ENCODE results near the gene NBAS.

The NBAS gene

GRCh38 chr2:15533860-15534480, 27.2 kb downstream of the NBAS start:
- H3K27me3 ChIP-seq (ENCODE audit: control insufficient read depth in 1 of 2, insufficient read depth in 1 of 2, low read length in 2 of 2): no peaks in the 10 kb centered on the region
- H2BK5ac ChIP-seq (ENCODE audit: low read depth, low read length, poor library complexity, severe bottlenecking): no peak overlapping the region
- H4K91ac ChIP-seq (ENCODE audit: low read length): no peak overlapping the region
- H2BK120ac ChIP-seq (ENCODE audit: low read depth, low read length): no peak overlapping the region
- no peak overlapping the region for H2AFZ ChIP-seq (ENCODE audit: low read depth, low read length)
- H2BK15ac ChIP-seq (ENCODE audit: low read depth, poor library complexity, severe bottlenecking): no peak overlapping the region
- H3K4me1 ChIP-seq (ENCODE audit: control insufficient read depth, insufficient read depth, low read depth, low read length): no peaks in the 10 kb centered on the region
- peaks cover 16% of the 10 kb centered on the region for H3K79me1 ChIP-seq (replicated peaks; ENCODE audit: low read length, poor library complexity, severe bottlenecking)
- WGBS: 100% methylated on average over 2 of the region's 5 CpGs
- H2AK5ac ChIP-seq (ENCODE audit: low read length, severe bottlenecking): no peak overlapping the region
- H3K4ac ChIP-seq (ENCODE audit: low read depth in 1 of 2, low read length in 2 of 2): no peak overlapping the region
- H3K4me2 ChIP-seq (ENCODE audit: low read length, poor library complexity, severe bottlenecking): no peak overlapping the region
- H4K8ac ChIP-seq (ENCODE audit: low read length): no peak overlapping the region
- no peak overlapping the region for H3K18ac ChIP-seq (ENCODE audit: low read depth in 1 of 2, low read length in 2 of 2)
- H3K4me3 ChIP-seq (ENCODE audit: insufficient read depth in 1 of 2, low read depth in 1 of 2, low read length in 2 of 2): no peak overlapping the region
- H3K14ac ChIP-seq (ENCODE audit: low read length in 2 of 2): no peak overlapping the region
- H3K36me3 ChIP-seq (ENCODE audit: control insufficient read depth in 1 of 2, insufficient read depth in 2 of 2, low read depth in 1 of 2, low read length in 2 of 2): peaks cover 2 to 57% of the 10 kb centered on the region in 2 experiments
- H3K9ac ChIP-seq (ENCODE audit: low read length): no peak overlapping the region
- DNase-seq: no peak
- no peak overlapping the region for H2BK12ac ChIP-seq (ENCODE audit: low read length in 2 of 2)
- H3K9me3 ChIP-seq (ENCODE audit: control insufficient read depth, low read length): no peaks in the 10 kb centered on the region
- no peak overlapping the region for H3K27ac ChIP-seq (ENCODE audit: low read length, poor library complexity, severe bottlenecking)
- H3K23ac ChIP-seq (ENCODE audit: low read length in 2 of 2): no peak overlapping the region

DNA sequence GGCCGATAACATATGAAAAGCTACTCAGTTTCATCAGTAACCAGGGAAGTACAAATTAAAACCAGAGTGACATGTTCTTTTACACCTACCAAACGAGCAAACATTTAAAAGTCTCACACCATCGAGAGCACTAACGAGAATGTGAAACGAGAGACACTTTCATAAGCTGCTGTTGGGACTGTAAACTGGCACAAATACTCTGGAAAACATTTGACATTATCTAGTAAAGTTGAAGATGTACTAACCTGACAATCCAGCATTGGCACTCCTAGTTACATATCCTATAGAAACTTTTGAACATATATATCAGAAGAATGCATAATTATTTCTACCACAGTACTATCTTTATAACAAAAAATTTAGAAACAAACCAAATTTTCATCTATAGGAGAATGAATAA, 28.1 kb downstream of the NBAS start:
- Histone ChIP-seq H2AK5ac (ENCODE audit: low read length, severe bottlenecking) (no peak overlapping the region), H3K4me2 (ENCODE audit: low read length, poor library complexity, severe bottlenecking) (no peak overlapping the region), H4K8ac (ENCODE audit: low read length) (no peak overlapping the region), H3K79me1 (replicated peaks; ENCODE audit: low read length, poor library complexity, severe bottlenecking) (peaks cover 18% of the 10 kb centered on the region), H3K18ac (ENCODE audit: low read depth in 1 of 2, low read length in 2 of 2) (no peak overlapping the region), H3K14ac (ENCODE audit: low read length in 2 of 2) (no peak overlapping the region), H3K4ac (ENCODE audit: low read depth in 1 of 2, low read length in 2 of 2) (no peak overlapping the region), H2BK120ac (ENCODE audit: low read depth, low read length) (no peak overlapping the region), H2BK15ac (ENCODE audit: low read depth, poor library complexity, severe bottlenecking) (no peak overlapping the region), H2AFZ (ENCODE audit: low read depth, low read length) (no peak overlapping the region), H3K36me3 (ENCODE audit: control insufficient read depth in 1 of 2, insufficient read depth in 2 of 2, low read depth in 1 of 2, low read length in 2 of 2) (peaks cover 2 to 52% of the 10 kb centered on the region in 2 experiments), H3K27me3 (ENCODE audit: control insufficient read depth in 1 of 2, insufficient read depth in 1 of 2, low read length in 2 of 2) (no peaks in the 10 kb centered on the region), H3K9me3 (ENCODE audit: control insufficient read depth, low read length) (no peaks in the 10 kb centered on the region), H3K9ac (ENCODE audit: low read length) (no peak overlapping the region), H3K4me3 (ENCODE audit: insufficient read depth in 1 of 2, low read depth in 1 of 2, low read length in 2 of 2) (no peak overlapping the region), H3K27ac (ENCODE audit: low read length, poor library complexity, severe bottlenecking) (no peak overlapping the region), H3K23ac (ENCODE audit: low read length in 2 of 2) (no peak overlapping the region), H4K91ac (ENCODE audit: low read length) (no peak overlapping the region), H3K4me1 (ENCODE audit: control insufficient read depth, insufficient read depth, low read depth, low read length) (no peaks in the 10 kb centered on the region), H2BK12ac (ENCODE audit: low read length in 2 of 2) (no peak overlapping the region), H2BK5ac (ENCODE audit: low read depth, low read length, poor library complexity, severe bottlenecking) (no peak overlapping the region)
- no peak for DNase-seq
- 100% methylated on average over 1 of the region's 5 CpGs for WGBS

- no peak overlapping the region for H2AK5ac ChIP-seq (ENCODE audit: low read length, severe bottlenecking)
- H3K9me3 ChIP-seq (ENCODE audit: control insufficient read depth, low read length): no peaks in the 10 kb centered on the region
- DNase-seq: no peak
- no peak overlapping the region for H3K9ac ChIP-seq (ENCODE audit: low read length)
- H2BK120ac ChIP-seq (ENCODE audit: low read depth, low read length): no peak overlapping the region
- H2AFZ ChIP-seq (ENCODE audit: low read depth, low read length): no peak overlapping the region
- no peak overlapping the region for H4K91ac ChIP-seq (ENCODE audit: low read length)
- over 99% methylated on average over 6 of the region's 7 CpGs for WGBS
- H3K4me2 ChIP-seq (ENCODE audit: low read length, poor library complexity, severe bottlenecking): no peak overlapping the region
- no peaks in the 10 kb centered on the region for H3K4me1 ChIP-seq (ENCODE audit: control insufficient read depth, insufficient read depth, low read depth, low read length)
- H4K8ac ChIP-seq (ENCODE audit: low read length): no peak overlapping the region
- H3K79me1 ChIP-seq (replicated peaks; ENCODE audit: low read length, poor library complexity, severe bottlenecking): peaks cover 14% of the 10 kb centered on the region
- H3K27ac ChIP-seq (ENCODE audit: low read length, poor library complexity, severe bottlenecking): no peak overlapping the region
- H2BK12ac ChIP-seq (ENCODE audit: low read length in 2 of 2): no peak overlapping the region
- peaks cover 5 to 56% of the 10 kb centered on the region in 2 experiments for H3K36me3 ChIP-seq (ENCODE audit: control insufficient read depth in 1 of 2, insufficient read depth in 2 of 2, low read depth in 1 of 2, low read length in 2 of 2)
- H3K4me3 ChIP-seq (ENCODE audit: insufficient read depth in 1 of 2, low read depth in 1 of 2, low read length in 2 of 2): no peak overlapping the region
- no peak overlapping the region for H2BK15ac ChIP-seq (ENCODE audit: low read depth, poor library complexity, severe bottlenecking)
- no peak overlapping the region for H3K23ac ChIP-seq (ENCODE audit: low read length in 2 of 2)
- no peak overlapping the region for H3K14ac ChIP-seq (ENCODE audit: low read length in 2 of 2)
- no peak overlapping the region for H3K18ac ChIP-seq (ENCODE audit: low read depth in 1 of 2, low read length in 2 of 2)
- H2BK5ac ChIP-seq (ENCODE audit: low read depth, low read length, poor library complexity, severe bottlenecking): no peak overlapping the region
- H3K4ac ChIP-seq (ENCODE audit: low read depth in 1 of 2, low read length in 2 of 2): no peak overlapping the region
- H3K27me3 ChIP-seq (ENCODE audit: control insufficient read depth in 1 of 2, insufficient read depth in 1 of 2, low read length in 2 of 2): no peaks in the 10 kb centered on the region
These were observed 29.9 kb downstream of the NBAS start for GRCh38 chr2:15531095-15531854.

GRCh38 chr2:15527074-15527739, 33.9 kb downstream of the NBAS start:
- H3K9me3 ChIP-seq (ENCODE audit: control insufficient read depth, low read length): no peaks in the 10 kb centered on the region
- H3K4me1 ChIP-seq (ENCODE audit: control insufficient read depth, insufficient read depth, low read depth, low read length): no peaks in the 10 kb centered on the region
- H2BK15ac ChIP-seq (ENCODE audit: low read depth, poor library complexity, severe bottlenecking): no peak overlapping the region
- H3K4me3 ChIP-seq (ENCODE audit: insufficient read depth in 1 of 2, low read depth in 1 of 2, low read length in 2 of 2): no peak overlapping the region
- H3K36me3 ChIP-seq (ENCODE audit: control insufficient read depth in 1 of 2, insufficient read depth in 2 of 2, low read depth in 1 of 2, low read length in 2 of 2): peaks cover 5 to 63% of the 10 kb centered on the region in 2 experiments
- H3K14ac ChIP-seq (ENCODE audit: low read length in 2 of 2): no peak overlapping the region
- no peak overlapping the region for H3K27ac ChIP-seq (ENCODE audit: low read length, poor library complexity, severe bottlenecking)
- H4K8ac ChIP-seq (ENCODE audit: low read length): no peak overlapping the region
- H3K4ac ChIP-seq (ENCODE audit: low read depth in 1 of 2, low read length in 2 of 2): no peak overlapping the region
- H2BK120ac ChIP-seq (ENCODE audit: low read depth, low read length): no peak overlapping the region
- H2AK5ac ChIP-seq (ENCODE audit: low read length, severe bottlenecking): no peak overlapping the region
- H2BK5ac ChIP-seq (ENCODE audit: low read depth, low read length, poor library complexity, severe bottlenecking): no peak overlapping the region
- H3K4me2 ChIP-seq (ENCODE audit: low read length, poor library complexity, severe bottlenecking): no peak overlapping the region
- no peak overlapping the region for H3K9ac ChIP-seq (ENCODE audit: low read length)
- no peaks in the 10 kb centered on the region for H3K27me3 ChIP-seq (ENCODE audit: control insufficient read depth in 1 of 2, insufficient read depth in 1 of 2, low read length in 2 of 2)
- H2AFZ ChIP-seq (ENCODE audit: low read depth, low read length): no peak overlapping the region
- no peak overlapping the region for H4K91ac ChIP-seq (ENCODE audit: low read length)
- no peak overlapping the region for H2BK12ac ChIP-seq (ENCODE audit: low read length in 2 of 2)
- WGBS: 79% methylated on average over 3 of the region's 6 CpGs
- DNase-seq: no peak
- H3K23ac ChIP-seq (ENCODE audit: low read length in 2 of 2): no peak overlapping the region
- no peak overlapping the region for H3K18ac ChIP-seq (ENCODE audit: low read depth in 1 of 2, low read length in 2 of 2)
- peaks cover 19% of the 10 kb centered on the region for H3K79me1 ChIP-seq (replicated peaks; ENCODE audit: low read length, poor library complexity, severe bottlenecking)
